ENCODE measurements around the gene DLG2. TPM values are rescaled to one million over a fixed set of nuclear protein-coding genes. Genes with fewer than 3 reads are reported as not detected.

Gene DLG2
- polyA plus RNA-seq, 3 donors: 0.24 to 0.39 TPM; not detected in 1

DNA sequence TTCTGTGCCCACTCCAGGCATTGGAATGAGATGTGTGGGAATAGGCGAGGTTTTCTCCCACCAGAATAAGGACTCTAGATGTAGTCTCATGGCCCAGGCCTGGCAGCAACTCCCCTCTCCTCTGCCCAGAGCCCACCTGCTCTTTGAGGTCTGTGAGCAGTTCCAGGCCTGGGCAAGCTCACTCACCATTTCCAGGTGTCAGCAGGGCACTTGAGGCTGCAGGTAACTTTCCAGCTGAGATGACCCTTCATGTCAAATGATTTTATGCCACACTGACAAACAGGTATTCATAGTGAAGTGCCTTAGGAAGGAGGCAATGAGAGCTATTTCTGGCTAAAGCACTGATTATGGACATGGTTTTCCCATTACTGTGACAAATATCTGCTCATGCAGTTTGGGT is 2217.7 kb downstream of the DLG2 start:
- H3K36me3 Mint-ChIP-seq: no peaks in the 10 kb centered on the region
- H2AFZ ChIP-seq (ENCODE audit: insufficient read depth, low read depth, low read length, poor library complexity, severe bottlenecking): no peak overlapping the region
- intact Hi-C loops (cut with micrococcal nuclease): no loop called here
- DNase-seq: no peak
- H3K4me3 Mint-ChIP-seq: no peak overlapping the region
- TF ChIP-seq, protein P1, sequence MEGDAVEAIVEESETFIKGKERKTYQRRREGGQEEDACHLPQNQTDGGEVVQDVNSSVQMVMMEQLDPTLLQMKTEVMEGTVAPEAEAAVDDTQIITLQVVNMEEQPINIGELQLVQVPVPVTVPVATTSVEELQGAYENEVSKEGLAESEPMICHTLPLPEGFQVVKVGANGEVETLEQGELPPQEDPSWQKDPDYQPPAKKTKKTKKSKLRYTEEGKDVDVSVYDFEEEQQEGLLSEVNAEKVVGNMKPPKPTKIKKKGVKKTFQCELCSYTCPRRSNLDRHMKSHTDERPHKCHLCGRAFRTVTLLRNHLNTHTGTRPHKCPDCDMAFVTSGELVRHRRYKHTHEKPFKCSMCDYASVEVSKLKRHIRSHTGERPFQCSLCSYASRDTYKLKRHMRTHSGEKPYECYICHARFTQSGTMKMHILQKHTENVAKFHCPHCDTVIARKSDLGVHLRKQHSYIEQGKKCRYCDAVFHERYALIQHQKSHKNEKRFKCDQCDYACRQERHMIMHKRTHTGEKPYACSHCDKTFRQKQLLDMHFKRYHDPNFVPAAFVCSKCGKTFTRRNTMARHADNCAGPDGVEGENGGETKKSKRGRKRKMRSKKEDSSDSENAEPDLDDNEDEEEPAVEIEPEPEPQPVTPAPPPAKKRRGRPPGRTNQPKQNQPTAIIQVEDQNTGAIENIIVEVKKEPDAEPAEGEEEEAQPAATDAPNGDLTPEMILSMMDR (IDR thresholded peaks at IDR 0.05): no peak
- no peak overlapping the region for H3K4me2 ChIP-seq (replicated peaks; ENCODE audit: extremely low read depth, low read length, poor library complexity, severe bottlenecking)
- H3K4me3 ChIP-seq (replicated peaks in 1 of 3; ENCODE audit: low read depth in 2 of 3, low read length in 3 of 3): no peak overlapping the region
- H3K27ac ChIP-seq (ENCODE audit: low read depth in 1 of 2, low read length in 2 of 2): no peak overlapping the region
- H3K36me3 ChIP-seq (replicated peaks in 1 of 2; ENCODE audit: control insufficient read depth in 1 of 2, insufficient read depth in 2 of 2, low read length in 2 of 2): no peaks in the 10 kb centered on the region
- no peak overlapping the region for H3K27ac Mint-ChIP-seq
- peaks cover 0 to 7% (median 2%) of the 10 kb centered on the region in 7 donors for H3K9me3 Mint-ChIP-seq
- no CpG with 5 or more reads among the region's 1 CpG for WGBS (ENCODE audit: insufficient coverage)
- H3K9ac ChIP-seq (ENCODE audit: insufficient read depth, low read length, poor library complexity, severe bottlenecking): no peak overlapping the region
- no peaks in the 10 kb centered on the region for H3K4me1 Mint-ChIP-seq
- H4K20me1 ChIP-seq (ENCODE audit: insufficient read depth, low read length): no peaks in the 10 kb centered on the region
- no peaks in the 10 kb centered on the region for H3K79me2 ChIP-seq (ENCODE audit: insufficient read depth, low read length)
- no peaks in the 10 kb centered on the region for H3K9me3 ChIP-seq (replicated peaks in 1 of 2; ENCODE audit: control insufficient read depth in 1 of 2, insufficient read depth in 1 of 2, low read length in 2 of 2)
- peaks cover 0 to 3% (median 0%) of the 10 kb centered on the region in 3 donors for H3K27me3 Mint-ChIP-seq (ENCODE audit: low read depth in 3 of 3)
- H3K4me1 ChIP-seq (ENCODE audit: control insufficient read depth in 1 of 2, insufficient read depth in 2 of 2, low read length in 2 of 2): no peaks in the 10 kb centered on the region
- no peaks in the 10 kb centered on the region for H3K27me3 ChIP-seq (ENCODE audit: control insufficient read depth in 2 of 2, insufficient read depth in 2 of 2, low read length in 2 of 2)

DNA sequence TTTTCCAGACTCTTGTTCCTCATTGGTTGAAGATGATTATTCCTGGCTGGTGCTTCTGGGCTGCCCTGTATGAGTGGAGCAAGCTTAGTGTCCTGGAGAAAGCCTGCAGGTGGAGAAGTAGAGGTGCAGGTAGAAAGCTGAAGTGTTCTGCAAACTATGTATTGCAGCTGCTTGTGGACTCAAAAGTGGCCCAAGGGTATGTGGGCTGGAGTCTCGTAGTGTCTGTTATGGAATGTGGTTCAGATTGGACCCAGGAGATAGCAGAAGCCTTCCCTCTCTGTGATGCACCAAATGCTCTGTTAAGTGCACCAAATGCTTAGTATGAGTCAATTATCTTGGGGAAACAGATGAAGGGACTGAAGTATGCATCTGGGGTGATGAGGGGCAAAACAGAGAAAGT is 2218.2 kb downstream of the DLG2 start:
- Histone ChIP-seq H3K27me3 (ENCODE audit: control insufficient read depth in 2 of 2, insufficient read depth in 2 of 2, low read length in 2 of 2) (no peaks in the 10 kb centered on the region), H3K9ac (ENCODE audit: insufficient read depth, low read length, poor library complexity, severe bottlenecking) (no peak overlapping the region), H2AFZ (ENCODE audit: insufficient read depth, low read depth, low read length, poor library complexity, severe bottlenecking) (no peak overlapping the region), H3K27ac (ENCODE audit: low read depth in 1 of 2, low read length in 2 of 2) (no peak overlapping the region), H3K36me3 (replicated peaks in 1 of 2; ENCODE audit: control insufficient read depth in 1 of 2, insufficient read depth in 2 of 2, low read length in 2 of 2) (no peaks in the 10 kb centered on the region), H3K4me1 (ENCODE audit: control insufficient read depth in 1 of 2, insufficient read depth in 2 of 2, low read length in 2 of 2) (no peaks in the 10 kb centered on the region), H4K20me1 (ENCODE audit: insufficient read depth, low read length) (no peaks in the 10 kb centered on the region), H3K79me2 (ENCODE audit: insufficient read depth, low read length) (no peaks in the 10 kb centered on the region), H3K9me3 (replicated peaks in 1 of 2; ENCODE audit: control insufficient read depth in 1 of 2, insufficient read depth in 1 of 2, low read length in 2 of 2) (no peaks in the 10 kb centered on the region), H3K4me3 (replicated peaks in 1 of 3; ENCODE audit: low read depth in 2 of 3, low read length in 3 of 3) (no peak overlapping the region), H3K4me2 (replicated peaks; ENCODE audit: extremely low read depth, low read length, poor library complexity, severe bottlenecking) (no peak overlapping the region)
- TF ChIP-seq, protein P1 (IDR thresholded peaks at IDR 0.05): no peak
- no CpG with 5 or more reads among the region's 1 CpG for WGBS (ENCODE audit: insufficient coverage)
- Mint-ChIP-seq H3K36me3 (no peaks in the 10 kb centered on the region), H3K4me3 (no peak overlapping the region), H3K4me1 (no peaks in the 10 kb centered on the region), H3K27me3 (ENCODE audit: low read depth in 3 of 3) (peaks cover 0 to 3% (median 0%) of the 10 kb centered on the region in 3 donors), H3K9me3 (peaks cover 0 to 7% (median 2%) of the 10 kb centered on the region in 7 donors), H3K27ac (no peak overlapping the region)
- intact Hi-C loops (cut with micrococcal nuclease): no loop called here
- DNase-seq: no peak

Small RNA genes within 50 kb of the gene (small RNA-seq; reads per million reads assigned to genes)
- not detected for gene RF02112 (ENCODE audit: insufficient read length, low read depth)
- not detected for gene RF02113 (ENCODE audit: insufficient read length, low read depth)
- 0.71 reads per million for gene RNU6-1292P (ENCODE audit: insufficient read length, low read depth)

Other genes with a start within 250 kb of the DLG2 start
- 10 to 100 TPM; 24.7 to 44.3 (median 41.1) TPM for gene TMEM126B, start 1.2 kb upstream of the DLG2 start, polyA plus RNA-seq
- 10 to 100 TPM; 23.9 to 71.3 (median 71.1) TPM for gene TMEM126A, start 20.6 kb upstream of the DLG2 start, polyA plus RNA-seq
- 10 to 100 TPM in 1 of 3 donors, 1 to 10 TPM in 2; 3.1 to 35.4 (median 3.9) TPM for gene CREBZF, start 37.8 kb upstream of the DLG2 start, polyA plus RNA-seq
- not detected for gene CCDC89, start 58.9 kb upstream of the DLG2 start, polyA plus RNA-seq
- under 1 TPM; 0.30 to 0.48 (median 0.34) TPM for gene SYTL2, start 183.8 kb upstream of the DLG2 start, polyA plus RNA-seq
- not detected for gene CCDC83, start 228.0 kb upstream of the DLG2 start, polyA plus RNA-seq

All from CD14-positive monocyte (primary cell).